SKM-1 treated with dmso at 0.1 percent for 144 hours (cell line): ENCODE results near the gene FTSJ3.

ENCODE experiments used
- DNase-seq: peaks from one replicate; lab custom pipeline; 2025; ENCODE audit not compliant: unreplicated experiment; lab: John Stamatoyannopoulos, UW

FTSJ3 gene

GRCh38 chr17:63843387-63843888, 16.0 kb upstream of the FTSJ3 start:
- peak; percentile 27 for DNase-seq

DNA sequence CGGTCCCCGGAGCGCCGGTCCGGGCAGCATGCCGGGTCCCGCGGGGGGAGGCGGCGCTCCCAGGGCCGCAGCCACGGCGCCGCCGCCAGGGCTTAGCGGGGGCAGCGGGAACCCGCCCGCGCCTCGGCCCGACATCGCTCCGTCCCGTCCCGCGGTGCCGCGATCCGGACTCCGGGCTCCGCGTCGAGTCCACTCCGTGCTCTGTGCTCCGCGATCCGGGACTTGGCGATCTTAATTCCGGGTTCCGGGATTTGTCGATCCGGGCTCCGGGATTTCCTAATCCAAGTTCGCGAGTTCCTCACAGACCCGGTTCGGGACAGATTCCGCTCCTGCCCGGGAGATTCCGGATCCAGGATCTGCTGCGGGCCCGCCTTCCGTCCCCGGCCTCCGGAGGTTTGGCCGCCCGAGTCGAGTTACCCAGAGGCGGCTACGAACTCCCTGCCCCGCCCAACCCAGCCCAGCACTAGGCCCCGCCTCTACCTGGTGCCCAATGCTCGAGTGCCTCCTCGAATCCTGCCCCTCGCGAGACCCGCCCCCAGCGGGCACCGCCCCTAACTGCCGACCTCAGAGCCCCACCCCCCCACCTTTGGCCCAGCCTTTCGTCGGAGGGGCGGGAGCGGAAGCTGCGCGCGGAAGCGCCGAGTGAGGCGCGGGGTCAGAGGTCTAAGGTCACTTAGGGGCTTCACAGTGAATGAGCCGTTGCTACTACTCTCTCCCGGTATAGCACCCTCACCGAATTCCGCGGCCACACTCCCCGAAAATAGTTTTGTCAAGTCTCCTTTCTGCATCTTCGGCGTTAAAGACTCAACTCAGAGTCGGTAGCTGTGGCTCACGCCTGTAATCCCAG, 15.3 kb upstream of the FTSJ3 start, which contains the start of gene SMARCD2:
TSS of gene SMARCD2 (minus strand) at position 146 of the 847 bp plus-strand sequence. CDS start at position 135, 11 bp downstream.
- DNase-seq, result peak; percentile 93

GRCh38 chr17:63842173-63842539, 14.7 kb upstream of the FTSJ3 start:
- DNase-seq, result no peak

DNA sequence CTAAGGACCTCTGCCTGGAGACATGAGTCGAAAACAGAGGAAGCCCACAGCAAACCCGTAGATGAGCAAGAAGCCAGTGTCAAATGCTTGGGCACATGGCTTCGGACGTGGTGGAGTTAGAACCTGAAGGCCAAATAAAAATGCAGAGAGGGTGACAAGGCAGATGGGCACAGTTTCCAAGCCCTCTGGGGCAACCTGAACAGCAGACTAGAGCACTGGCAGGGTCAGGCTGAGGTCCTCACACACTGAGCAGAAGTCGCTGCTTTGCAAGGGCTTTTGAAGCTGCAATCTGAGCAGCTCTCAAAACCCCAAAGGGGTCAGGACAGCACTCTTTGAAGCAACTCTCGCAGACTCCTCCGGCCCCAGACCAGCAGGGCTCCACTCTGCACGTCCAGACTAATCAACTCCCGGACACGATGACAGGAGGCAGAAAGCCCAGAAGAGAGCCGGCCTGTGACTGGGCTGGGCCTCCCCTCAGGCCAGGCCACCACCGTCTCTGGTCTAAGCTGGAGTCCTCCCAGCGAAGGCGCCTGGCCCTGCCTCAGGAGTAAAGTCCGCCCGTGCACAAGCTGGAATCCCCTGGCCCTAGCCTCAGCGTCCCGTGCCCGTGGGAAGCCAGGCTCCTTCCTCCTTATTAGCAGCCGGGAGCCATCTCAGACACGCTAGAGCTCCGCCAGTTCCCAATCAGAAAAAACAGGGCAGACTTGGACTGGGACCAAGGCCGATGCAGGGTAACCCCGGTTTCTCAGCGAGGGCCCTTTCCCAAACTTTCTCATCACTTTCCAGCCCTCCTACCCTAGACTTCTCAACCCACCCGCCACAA, 14.1 kb upstream of the FTSJ3 start:
- no peak for DNase-seq

DNA sequence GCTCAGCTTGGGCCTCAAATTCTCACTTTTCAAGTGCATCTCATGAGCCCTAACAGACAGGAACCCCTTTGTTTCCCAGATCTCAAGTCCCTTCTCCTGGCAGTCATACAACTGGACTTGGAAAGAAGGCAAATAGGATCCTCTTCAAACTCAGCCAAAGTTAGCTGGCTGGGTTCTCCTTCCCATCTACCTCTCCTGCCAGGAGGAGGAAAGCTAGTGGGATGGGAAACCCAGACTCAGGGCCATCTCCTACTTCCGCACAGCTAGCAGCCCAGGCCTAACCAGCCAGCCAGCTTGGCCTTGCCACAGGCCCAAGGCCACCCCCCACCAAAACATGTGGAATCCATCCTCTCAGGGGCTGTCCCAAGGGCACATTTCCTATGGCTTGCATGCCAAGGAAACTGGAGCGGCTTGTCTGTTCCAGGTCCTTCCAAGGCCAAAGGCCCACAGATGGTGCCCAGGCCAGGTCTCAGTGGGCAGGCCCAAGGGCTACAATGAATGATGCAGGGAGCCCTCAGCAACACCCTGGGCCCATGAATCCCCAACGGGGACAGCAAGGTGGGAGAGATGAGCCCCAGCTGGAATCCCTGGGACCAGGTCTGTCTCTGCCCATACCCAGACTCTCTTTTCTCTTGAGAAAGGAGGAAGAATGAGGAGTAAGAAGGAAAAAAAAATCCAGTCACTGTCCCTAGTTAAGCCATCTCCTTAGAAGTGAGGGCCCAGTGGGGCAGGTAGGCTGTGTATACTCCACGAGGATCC, 13.3 kb upstream of the FTSJ3 start:
- DNase-seq, result no peak

- no peak for DNase-seq
These were observed 11.2 kb upstream of the FTSJ3 start for GRCh38 chr17:63838631-63839171.

DNA sequence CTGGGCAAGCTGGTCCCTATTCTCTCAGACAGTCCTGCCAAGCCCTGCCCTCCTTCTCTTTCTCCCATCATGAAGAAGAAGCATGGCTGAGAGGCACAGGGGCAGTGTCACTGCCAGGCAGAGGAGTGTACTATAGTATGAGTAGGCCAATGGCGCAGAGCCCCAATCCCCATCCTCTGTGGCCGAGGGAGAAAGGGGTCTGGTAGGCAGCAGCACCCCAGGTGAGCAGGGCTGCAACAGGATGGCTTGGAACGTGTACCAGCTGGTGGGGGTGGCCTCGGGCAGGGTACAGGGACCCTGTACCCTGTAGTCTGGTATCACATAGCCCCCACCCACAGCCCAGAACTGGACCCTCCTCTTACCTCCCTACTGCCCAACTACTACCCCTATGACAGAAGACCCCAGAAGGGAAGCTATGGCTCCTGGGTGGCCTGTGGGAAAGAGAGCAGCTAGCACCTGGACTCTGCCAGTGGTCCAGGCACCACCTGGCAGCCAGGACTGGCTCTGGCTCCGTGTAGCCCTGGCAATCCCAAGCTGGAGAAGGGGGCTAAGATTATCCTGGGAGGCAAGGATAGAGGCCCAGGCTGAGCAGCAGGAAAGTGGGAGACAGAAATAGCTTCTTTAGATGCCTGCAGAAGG, 10.6 kb upstream of the FTSJ3 start:
- no peak for DNase-seq

GRCh38 chr17:63837480-63837879, 10.0 kb upstream of the FTSJ3 start:
- DNase-seq, result no peak

GRCh38 chr17:63836811-63837210, 9.3 kb upstream of the FTSJ3 start:
- no peak for DNase-seq

DNA sequence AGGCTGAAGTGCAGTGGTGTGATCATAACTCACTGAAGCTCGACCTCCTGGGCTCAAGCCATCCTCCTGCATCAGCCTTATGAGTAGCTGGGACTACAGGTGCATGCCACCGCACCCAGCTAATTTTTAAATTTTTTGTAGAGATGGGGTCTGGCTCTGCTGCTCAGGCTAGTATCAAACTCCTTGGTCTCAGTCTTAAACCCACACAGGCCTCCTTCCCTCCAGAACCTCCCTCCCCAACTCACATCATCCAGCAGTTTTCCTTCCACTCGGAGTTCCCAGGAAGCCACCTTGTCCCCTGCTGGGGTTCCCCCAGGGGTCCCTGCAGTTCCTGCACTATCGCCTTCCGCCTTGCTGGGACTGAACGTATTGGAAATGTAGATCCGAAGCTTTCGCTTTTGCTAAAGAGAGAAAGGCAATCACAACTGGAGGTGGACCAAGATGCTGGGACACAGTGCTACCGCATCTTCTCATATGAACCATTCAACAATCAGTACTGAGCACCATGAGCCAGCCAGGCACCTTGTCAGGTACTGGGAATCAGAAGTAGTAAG, 7.8 kb upstream of the FTSJ3 start:
- DNase-seq, result no peak

GRCh38 chr17:63834431-63835166, 7.1 kb upstream of the FTSJ3 start:
- DNase-seq, result peak; percentile 77

- DNase-seq, result no peak
These were observed 6.4 kb upstream of the FTSJ3 start for GRCh38 chr17:63833741-63834373.

- no peak for DNase-seq
These were observed 5.7 kb upstream of the FTSJ3 start for GRCh38 chr17:63833026-63833740.

DNA sequence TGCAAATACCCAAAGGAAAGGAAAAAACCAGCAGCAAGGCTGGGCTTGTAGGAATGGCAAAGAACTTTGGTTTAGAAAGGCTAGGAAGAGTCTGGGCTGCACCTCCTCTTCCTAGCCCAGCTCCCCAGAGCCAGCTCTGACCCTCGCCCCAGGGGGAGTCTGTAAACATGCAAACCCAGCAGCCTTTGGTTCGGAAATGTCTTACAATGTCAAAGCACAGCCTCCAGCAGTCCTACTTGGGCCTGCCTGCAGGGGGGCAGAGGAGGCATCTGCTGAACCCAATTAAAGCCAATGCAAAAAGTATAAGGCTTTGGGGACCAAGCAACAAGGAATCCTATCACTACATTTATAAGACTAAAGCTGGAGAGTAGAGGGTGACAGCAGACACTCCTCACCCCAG, 5.0 kb upstream of the FTSJ3 start:
- DNase-seq, result no peak

GRCh38 chr17:63832014-63832413, 4.6 kb upstream of the FTSJ3 start:
- no peak for DNase-seq

GRCh38 chr17:63831505-63831904, 4.0 kb upstream of the FTSJ3 start:
- DNase-seq, result no peak

DNA sequence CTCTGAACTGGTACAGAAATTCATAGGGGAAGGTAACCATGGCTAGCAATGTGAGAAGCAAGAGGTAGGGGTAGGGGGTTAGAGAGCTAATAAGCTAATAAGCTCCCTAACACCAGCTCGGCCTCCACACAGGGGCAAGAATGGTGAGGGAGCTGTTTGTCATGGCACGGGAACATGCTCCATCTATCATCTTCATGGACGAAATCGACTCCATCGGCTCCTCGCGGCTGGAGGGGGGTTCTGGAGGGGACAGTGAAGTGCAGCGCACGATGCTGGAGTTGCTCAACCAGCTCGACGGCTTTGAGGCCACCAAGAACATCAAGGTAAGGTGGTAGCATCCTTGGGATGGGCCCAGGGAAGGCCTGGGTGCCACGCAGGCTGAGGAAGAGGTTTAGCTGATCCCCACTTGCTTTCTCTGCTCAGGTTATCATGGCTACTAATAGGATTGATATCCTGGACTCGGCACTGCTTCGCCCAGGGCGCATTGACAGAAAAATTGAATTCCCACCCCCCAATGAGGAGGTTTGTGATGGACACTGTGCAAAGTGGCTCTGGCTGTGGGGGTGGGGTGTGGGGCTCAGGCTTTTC, 3.5 kb upstream of the FTSJ3 start:
- no peak for DNase-seq

DNA sequence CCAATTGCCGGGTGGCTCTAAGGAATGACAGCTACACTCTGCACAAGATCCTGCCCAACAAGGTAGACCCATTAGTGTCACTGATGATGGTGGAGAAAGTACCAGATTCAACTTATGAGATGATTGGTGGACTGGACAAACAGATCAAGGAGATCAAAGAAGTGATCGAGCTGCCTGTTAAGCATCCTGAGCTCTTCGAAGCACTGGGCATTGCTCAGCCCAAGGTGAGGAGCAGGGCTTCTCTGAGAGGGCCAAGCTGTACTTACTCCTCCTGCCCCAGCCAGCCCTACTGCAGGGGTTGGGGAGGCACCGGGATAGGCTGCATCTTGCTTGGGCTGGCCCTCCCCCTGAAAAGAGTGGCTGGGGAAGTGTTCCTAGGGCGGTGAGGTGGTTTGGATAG, 2.8 kb upstream of the FTSJ3 start:
- no peak for DNase-seq
